HPDE6-E6E7 (cell line): Measurements from ENCODE around the gene LRRC74B.

Source experiments
- DNase-seq: peaks from one replicate; pipeline ENCODE4 v3.0.0; 2011; ENCODE audit warnings: missing footprints; ENCODE audit errors: extremely low spot score

The LRRC74B gene

GRCh38 chr22:21102659-21103267, 57.0 kb downstream of the LRRC74B start:
- no peak for DNase-seq

GRCh38 chr22:21103633-21104032, 57.9 kb downstream of the LRRC74B start:
- DNase-seq = no peak

GRCh38 chr22:21104126-21104691, 58.5 kb downstream of the LRRC74B start:
- no peak for DNase-seq

GRCh38 chr22:21105294-21105693, 59.5 kb downstream of the LRRC74B start:
- DNase-seq = no peak

- DNase-seq = no peak
These were observed 60.3 kb downstream of the LRRC74B start for GRCh38 chr22:21106000-21106399.

GRCh38 chr22:21108379-21109115, 62.8 kb downstream of the LRRC74B start:
- no peak for DNase-seq
